T-helper 9 cell (primary cell): ENCODE measurements around the gene MZT2B.
"Not testable (repeated sequence)": the region's sequence is repeated elsewhere in the genome, so short reads cannot be mapped to it uniquely, and the experiment has no call there.

Experiments used
- DNase-seq: peaks from one replicate; pipeline ENCODE4 v3.0.0-alpha.2; 2020

Gene MZT2B

GRCh38 chr2:130152816-130153595 lies 29.1 kb upstream of the MZT2B start:
- DNase-seq, result no peak

- DNase-seq, result not testable (repeated sequence)
Measured at GRCh38 chr2:130153721-130154422, 28.2 kb upstream of the MZT2B start.

DNA sequence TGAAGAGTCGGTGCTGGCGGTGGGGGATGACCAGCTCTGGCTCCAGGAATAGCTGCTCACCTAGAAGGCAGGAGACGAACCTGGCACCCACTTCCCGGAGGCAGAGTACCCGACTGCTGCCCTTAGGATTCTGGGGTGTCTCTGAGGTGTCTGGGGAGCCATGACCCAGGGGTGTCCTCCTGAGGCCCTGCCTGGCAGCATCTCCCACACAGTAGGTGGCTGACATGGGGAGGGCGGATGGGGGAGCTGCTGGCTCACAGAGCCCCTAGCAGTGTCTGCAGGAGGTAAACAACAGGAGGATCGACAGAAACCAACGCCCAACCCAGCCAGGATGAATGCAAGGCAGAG lies 27.7 kb upstream of the MZT2B start:
- DNase-seq, result not testable (repeated sequence)

- DNase-seq, result no peak
Measured at GRCh38 chr2:130154773-130155765, 27.0 kb upstream of the MZT2B start.

GRCh38 chr2:130155956-130156623 lies 26.0 kb upstream of the MZT2B start:
- not testable (repeated sequence) for DNase-seq

DNA sequence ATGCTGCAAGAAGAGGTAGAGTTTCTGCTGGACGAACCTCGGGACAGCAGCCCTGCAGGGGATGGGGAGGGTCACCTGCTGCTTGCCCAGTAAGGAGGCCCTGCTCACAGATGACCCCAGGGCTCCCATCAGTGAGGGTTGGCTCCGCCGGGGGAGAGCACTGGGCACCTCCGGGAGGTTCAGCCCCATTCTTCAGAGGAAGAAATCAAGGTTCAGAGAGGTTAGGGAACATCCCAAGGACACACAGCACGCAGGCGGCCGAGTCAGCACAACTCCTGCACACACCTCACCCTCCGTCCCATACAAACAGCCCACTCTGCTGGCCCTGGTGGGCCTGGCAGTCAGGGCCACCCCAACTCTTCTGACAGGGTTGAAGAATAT lies 25.4 kb upstream of the MZT2B start:
- DNase-seq, result no peak

GRCh38 chr2:130157354-130157753 lies 24.7 kb upstream of the MZT2B start:
- DNase-seq, result not testable (repeated sequence)

DNA sequence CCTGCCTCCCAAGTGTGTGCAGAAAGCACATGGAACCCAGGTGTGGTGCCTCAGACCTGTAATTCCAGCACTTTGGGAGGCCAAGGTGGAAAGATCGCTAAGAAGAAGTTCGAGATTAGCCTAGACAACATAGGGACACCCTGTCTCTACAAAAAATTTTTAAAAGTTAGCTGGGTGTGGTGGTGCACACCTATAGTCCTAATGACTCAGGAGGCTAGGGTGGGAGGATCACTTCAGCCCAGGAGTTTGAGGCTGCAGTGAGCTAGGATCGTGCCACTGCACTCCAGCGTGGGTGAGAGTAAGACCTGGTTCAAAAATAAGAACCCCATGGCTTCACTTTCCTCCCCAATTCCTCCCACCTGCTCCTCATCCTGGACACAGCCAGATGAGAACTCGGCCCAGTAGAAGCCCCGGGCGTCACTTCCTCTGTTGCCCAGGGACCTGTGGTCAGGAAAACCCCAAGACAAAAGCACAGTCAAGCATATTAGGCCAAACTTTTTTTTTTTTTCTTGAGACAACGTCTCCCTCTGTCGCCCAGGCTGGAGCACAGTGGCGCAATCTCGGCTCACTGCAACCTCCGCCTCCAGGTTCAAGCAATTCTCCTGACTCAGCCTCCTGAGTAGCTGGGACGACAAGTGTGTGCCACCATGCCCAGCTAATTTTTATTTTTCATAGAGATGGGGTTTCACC lies 24.1 kb upstream of the MZT2B start:
- DNase-seq, result not testable (repeated sequence)

DNA sequence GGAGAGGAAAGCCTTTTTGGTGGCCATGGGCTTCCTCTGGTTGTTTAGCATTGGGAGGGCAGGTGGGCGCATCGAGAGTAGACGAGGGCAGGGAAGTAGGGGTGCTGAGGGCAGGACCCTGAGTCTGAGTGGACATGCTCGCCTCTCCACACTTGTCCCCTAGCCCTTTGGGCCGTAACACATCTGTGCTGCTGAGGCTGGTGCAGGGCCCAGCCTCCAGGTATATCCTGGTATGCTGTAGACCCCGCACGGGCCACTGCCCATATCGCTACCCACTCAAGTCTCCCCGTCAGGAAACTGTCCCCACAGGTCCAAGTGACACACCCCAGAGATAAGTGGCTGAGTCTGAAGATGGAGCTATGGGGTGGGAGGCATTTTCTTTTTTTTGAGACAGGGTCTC lies 23.4 kb upstream of the MZT2B start:
- no peak for DNase-seq

- DNase-seq, result not testable (repeated sequence)
Measured at GRCh38 chr2:130159376-130159775, 22.7 kb upstream of the MZT2B start.

GRCh38 chr2:130160131-130160530 lies 21.9 kb upstream of the MZT2B start:
- no peak for DNase-seq

GRCh38 chr2:130160838-130161705 lies 21.0 kb upstream of the MZT2B start:
- DNase-seq, result not testable (repeated sequence)

- not testable (repeated sequence) for DNase-seq
Measured at GRCh38 chr2:130162486-130162885, 19.6 kb upstream of the MZT2B start.

GRCh38 chr2:130162968-130163367 lies 19.1 kb upstream of the MZT2B start:
- DNase-seq, result no peak

DNA sequence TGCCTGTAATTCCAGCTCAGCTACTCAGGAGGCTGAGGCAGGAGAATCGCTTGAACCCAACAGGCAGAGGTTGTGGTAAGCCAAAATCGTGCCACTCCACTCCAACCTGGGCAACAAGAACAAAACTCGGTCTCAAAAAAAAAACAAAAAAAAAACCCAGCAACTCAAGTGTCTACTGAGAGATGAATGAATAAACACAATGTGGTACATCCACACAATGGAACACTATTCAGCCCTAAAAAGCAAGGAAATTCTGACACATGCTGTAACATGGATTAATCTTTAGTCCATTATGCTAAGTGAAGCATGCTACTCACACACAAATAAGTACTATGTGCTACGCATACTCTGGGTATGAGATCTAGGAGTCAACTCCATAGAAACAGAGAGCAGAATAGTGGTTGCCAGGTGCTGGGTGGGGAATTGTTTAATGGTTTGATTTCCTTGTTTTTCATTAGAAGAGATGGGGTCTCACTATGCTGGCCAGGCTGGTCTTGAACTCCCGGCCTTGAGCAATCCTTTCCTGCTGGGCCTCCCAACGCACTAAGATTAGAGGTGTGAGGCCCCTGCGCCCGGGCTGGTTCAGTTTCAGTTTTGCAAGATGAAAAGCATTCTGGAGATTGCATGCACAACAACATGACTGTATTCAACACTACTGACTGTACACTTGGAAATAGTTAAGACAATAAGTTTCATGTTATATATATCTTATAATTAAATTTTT lies 16.6 kb upstream of the MZT2B start:
- DNase-seq, result no peak

- DNase-seq, result not testable (repeated sequence)
Measured at GRCh38 chr2:130166611-130167010, 15.5 kb upstream of the MZT2B start.

DNA sequence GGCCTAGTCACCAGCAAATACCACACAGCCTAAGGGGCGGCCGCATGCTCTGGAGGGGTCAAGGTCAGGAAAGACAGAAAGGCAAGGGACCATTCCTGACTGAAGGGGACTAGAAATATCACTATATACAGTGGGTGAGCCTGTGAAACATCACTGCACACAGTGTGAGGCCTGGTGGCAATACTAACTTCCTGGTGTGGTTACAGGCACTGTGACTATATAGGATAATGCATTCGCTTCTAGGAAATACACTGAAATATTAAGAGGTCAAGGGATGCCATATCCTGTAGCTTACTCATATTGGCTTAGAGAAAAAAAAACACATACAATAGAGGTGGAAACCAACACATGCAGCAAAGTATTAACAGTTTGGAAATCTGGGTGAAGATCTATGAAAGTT lies 12.9 kb upstream of the MZT2B start:
- not testable (repeated sequence) for DNase-seq

DNA sequence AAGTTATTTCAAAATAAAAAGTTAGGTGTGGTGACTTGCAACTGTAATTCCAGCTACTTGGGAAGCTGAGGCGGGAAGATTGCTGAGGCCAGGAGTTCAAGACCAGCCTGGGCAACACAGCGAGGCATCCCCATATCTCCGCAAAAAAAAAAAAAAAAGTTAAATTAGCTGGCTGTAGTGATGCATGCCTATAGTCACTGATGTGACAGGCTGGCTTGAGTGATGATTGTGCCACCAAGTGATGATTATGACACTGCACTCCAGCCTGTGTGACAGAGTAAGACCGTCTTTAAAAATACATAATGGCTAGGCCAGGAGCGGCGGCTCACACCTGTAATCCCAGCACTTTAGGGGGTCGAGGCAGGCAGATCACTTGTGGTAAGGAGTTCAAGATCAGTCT lies 12.2 kb upstream of the MZT2B start:
- DNase-seq, result no peak

GRCh38 chr2:130174866-130175265 lies 7.2 kb upstream of the MZT2B start:
- DNase-seq, result not testable (repeated sequence)
